ENCODE data around the gene DFFB.

GRCh38 chr1:3926956-3927355 lies 69.7 kb downstream of the DFFB start:
- TF ChIP-seq CTCF (IDR thresholded peaks at IDR 0.05 in 8 of 11, conservative IDR thresholded peaks at IDR 0.05 in 3 of 11), result no peak
- TF ChIP-seq POLR2A (IDR thresholded peaks at IDR 0.05), result no peak
